Measurements from ENCODE around the gene SLC41A1.
"Not testable (repeated sequence)": the region's sequence is repeated elsewhere in the genome, so short reads cannot be mapped to it uniquely, and the experiment has no call there.

Gene SLC41A1

GRCh38 chr1:205812878-205813754, at the start of gene SLC41A1:
SLC41A1 (minus strand) TSS chr1:205813198; CDS start chr1:205810441, 2,757 bp downstream.
- DNase-seq = peak; percentile 96

- no peak for DNase-seq
Measured at GRCh38 chr1:205861540-205861939, 48.5 kb upstream of the SLC41A1 start.

GRCh38 chr1:205858141-205858961, 45.4 kb upstream of the SLC41A1 start:
- no peak for DNase-seq

- not testable (repeated sequence) for DNase-seq
Measured at GRCh38 chr1:205857501-205857900, 44.5 kb upstream of the SLC41A1 start.

GRCh38 chr1:205856433-205856832, 43.4 kb upstream of the SLC41A1 start:
- DNase-seq = no peak

GRCh38 chr1:205852969-205853368, 40.0 kb upstream of the SLC41A1 start:
- DNase-seq = no peak

- no peak for DNase-seq
Measured at GRCh38 chr1:205851993-205852392, 39.0 kb upstream of the SLC41A1 start.

- no peak for DNase-seq
Measured at GRCh38 chr1:205849619-205850355, 36.8 kb upstream of the SLC41A1 start, which contains the start of gene PM20D1. PM20D1 (minus strand) TSS chr1:205850132; CDS start chr1:205850072, 60 bp downstream.

- DNase-seq = no peak
Measured at GRCh38 chr1:205843036-205843859, 30.2 kb upstream of the SLC41A1 start.

GRCh38 chr1:205842229-205842628, 29.2 kb upstream of the SLC41A1 start:
- DNase-seq = no peak

GRCh38 chr1:205840146-205840923, 27.3 kb upstream of the SLC41A1 start:
- no peak for DNase-seq

GRCh38 chr1:205837382-205837970, 24.5 kb upstream of the SLC41A1 start:
- DNase-seq = no peak

- no peak for DNase-seq
Measured at GRCh38 chr1:205834751-205835150, 21.8 kb upstream of the SLC41A1 start.

GRCh38 chr1:205832326-205832751, 19.3 kb upstream of the SLC41A1 start:
- DNase-seq = no peak

GRCh38 chr1:205827623-205828022, 14.6 kb upstream of the SLC41A1 start:
- DNase-seq = no peak

GRCh38 chr1:205826995-205827394, 14.0 kb upstream of the SLC41A1 start:
- no peak for DNase-seq

- DNase-seq = no peak
Measured at GRCh38 chr1:205826016-205826806, 13.2 kb upstream of the SLC41A1 start.

GRCh38 chr1:205824180-205824579, 11.2 kb upstream of the SLC41A1 start:
- DNase-seq = no peak

GRCh38 chr1:205823260-205823659, 10.3 kb upstream of the SLC41A1 start:
- DNase-seq = not testable (repeated sequence)

GRCh38 chr1:205822397-205822796, 9.4 kb upstream of the SLC41A1 start:
- no peak for DNase-seq
